ENCODE results near the gene KLHDC4. TPM values are rescaled to one million over a fixed set of nuclear protein-coding genes. Genes with fewer than 3 reads are reported as not detected.

The KLHDC4 gene
- polyA plus RNA-seq, 1 of the 3 experiments (the other 2 are of a cell fraction) = 51.2 TPM

GRCh38 chr16:87723226-87723623 is 42.6 kb downstream of the KLHDC4 start (continued):
- TF ChIP-seq FOSL2 (IDR thresholded peaks at IDR 0.05; ENCODE audit: borderline replicate concordance, low read depth) (no peak), POLR2AphosphoS5 (IDR thresholded peaks at IDR 0.05; ENCODE audit: low read depth, low read length) (0 out of 2 replicates have a peak, but pooled peaks have one; percentile 36), SMC3 (IDR thresholded peaks at IDR 0.05; ENCODE audit: low read depth, low read length) (peak; percentile 10; the same call in 1 of the 2 replicates), CHD2 (IDR thresholded peaks at IDR 0.05; ENCODE audit: low read length, partially characterized antibody) (peak; percentile 89), GATA2 (CRISPR knock-in tag; IDR thresholded peaks at IDR 0.05) (peak; percentile 93), NFIC (IDR thresholded peaks at IDR 0.05; ENCODE audit: borderline replicate concordance) (peak; percentile 89), MAX (IDR thresholded peaks at IDR 0.05; ENCODE audit: low read depth) (peak; percentile 80)
- TF ChIP-seq, protein P1, sequence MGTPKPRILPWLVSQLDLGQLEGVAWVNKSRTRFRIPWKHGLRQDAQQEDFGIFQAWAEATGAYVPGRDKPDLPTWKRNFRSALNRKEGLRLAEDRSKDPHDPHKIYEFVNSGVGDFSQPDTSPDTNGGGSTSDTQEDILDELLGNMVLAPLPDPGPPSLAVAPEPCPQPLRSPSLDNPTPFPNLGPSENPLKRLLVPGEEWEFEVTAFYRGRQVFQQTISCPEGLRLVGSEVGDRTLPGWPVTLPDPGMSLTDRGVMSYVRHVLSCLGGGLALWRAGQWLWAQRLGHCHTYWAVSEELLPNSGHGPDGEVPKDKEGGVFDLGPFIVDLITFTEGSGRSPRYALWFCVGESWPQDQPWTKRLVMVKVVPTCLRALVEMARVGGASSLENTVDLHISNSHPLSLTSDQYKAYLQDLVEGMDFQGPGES (IDR thresholded peaks at IDR 0.05; ENCODE audit: low read depth, low read length) = no peak

DNA sequence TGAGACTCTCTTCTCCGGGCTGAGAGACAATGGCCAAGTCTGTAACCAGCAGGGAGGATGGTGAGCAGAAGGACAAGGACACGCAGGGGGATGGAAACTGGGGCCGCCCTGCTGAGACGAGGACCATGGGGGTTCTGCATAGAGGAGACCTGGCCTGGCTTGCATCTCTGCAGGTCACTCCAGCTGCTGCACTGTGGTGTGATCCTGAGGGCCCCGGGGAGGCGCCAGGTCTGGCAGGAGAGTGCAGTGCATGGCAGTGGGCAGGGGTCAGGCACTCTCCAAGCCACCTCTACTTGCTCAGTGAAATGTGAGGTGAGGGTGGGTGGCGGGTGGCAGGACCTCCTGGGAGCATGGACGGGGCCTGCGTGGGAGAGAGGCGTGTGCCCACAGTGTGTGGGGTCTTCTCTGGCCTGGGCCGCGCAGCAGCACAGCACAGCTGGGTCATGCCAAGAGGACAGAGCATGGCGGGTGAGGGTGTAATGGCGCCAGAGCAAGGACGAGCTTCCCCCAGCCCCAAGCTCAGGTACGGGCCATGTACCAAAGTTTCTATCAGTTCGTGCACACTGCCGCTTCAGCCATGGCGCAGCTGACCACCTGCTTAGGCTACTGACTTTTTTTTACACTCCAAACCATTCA is 43.1 kb downstream of the KLHDC4 start:
- Histone ChIP-seq H3K27ac (ENCODE audit: low read depth in 2 of 2, low read length in 1 of 2) (peak overlapping the region in 1 of 2 experiments; percentile 99; a peak in 2 of 4 replicates), H3K4me2 (no peak overlapping the region), H3K4me1 (ENCODE audit: control insufficient read depth in 1 of 2, insufficient read depth in 2 of 2, low read depth in 1 of 2, low read length in 1 of 2) (peaks cover 10 to 43% of the 10 kb centered on the region in 2 experiments; a peak in 3 of 4 replicates), H4K20me1 (ENCODE audit: insufficient read depth) (peaks cover 20% of the 10 kb centered on the region), H3K9ac (no peak overlapping the region), H3K27me3 (ENCODE audit: insufficient read depth) (no peaks in the 10 kb centered on the region), H3K9me2 (no peaks in the 10 kb centered on the region), H3K4me3 (ENCODE audit: low read depth in 2 of 2, low read length in 1 of 2) (no peak overlapping the region; a peak in 1 of 4 replicates), H3K9me3 (no peaks in the 10 kb centered on the region), H3K36me3 (replicated peaks in 1 of 2; ENCODE audit: control insufficient read depth in 1 of 2, insufficient read depth in 2 of 2, low read length in 1 of 2) (peaks cover 0 to 22% of the 10 kb centered on the region in 2 experiments), H3K79me2 (ENCODE audit: insufficient read depth) (no peaks in the 10 kb centered on the region; the same call in 1 of the 2 replicates), H2AFZ (ENCODE audit: low read depth) (no peak overlapping the region), H3F3A (replicated peaks; ENCODE audit: insufficient read depth) (peaks cover 9% of the 10 kb centered on the region)
- TF ChIP-seq EZH2phosphoT487 (IDR thresholded peaks at IDR 0.05; ENCODE audit: borderline replicate concordance, low read depth) (no peak), YY1 (IDR thresholded peaks at IDR 0.05; ENCODE audit: low read depth) (no peak), RAD21 (IDR thresholded peaks at IDR 0.05; ENCODE audit: low read length) (no peak), GABPA (IDR thresholded peaks at IDR 0.05; ENCODE audit: low read depth) (no peak), MXI1 (IDR thresholded peaks at IDR 0.05; ENCODE audit: low read depth, low read length) (no peak), MEF2A (IDR thresholded peaks at IDR 0.05; ENCODE audit: borderline replicate concordance, low read depth) (no peak), SMC3 (IDR thresholded peaks at IDR 0.05; ENCODE audit: low read depth, low read length) (no peak), NFIC (IDR thresholded peaks at IDR 0.05; ENCODE audit: borderline replicate concordance) (no peak), TAF1 (IDR thresholded peaks at IDR 0.05; ENCODE audit: borderline replicate concordance, low read depth, low read length) (no peak), RXRA (IDR thresholded peaks at IDR 0.05; ENCODE audit: borderline replicate concordance, low read depth) (no peak), SIN3A (IDR thresholded peaks at IDR 0.05; ENCODE audit: borderline replicate concordance, low read depth, low read length) (no peak), POLR2AphosphoS5 (IDR thresholded peaks at IDR 0.05; ENCODE audit: low read depth, low read length) (no peak)
- TF ChIP-seq, protein P1 (IDR thresholded peaks at IDR 0.05; ENCODE audit: low read depth, low read length) = no peak
- ChIA-PET CTCF (interaction anchor here (0.7 to 4.3 kb wide), 7 partner anchors 13 to 135 kb away, joined by 3 to 24 read pairs (median 4); no protein-coding TSS in a partner anchor), POLR2A (interaction anchor here (1.0 to 1.9 kb wide), 4 partner anchors 13 to 46 kb away, joined by 3 to 10 read pairs (median 5); partner anchors contain the start of gene KLHDC4)
- 77% methylated on average over 14 of the region's 19 CpGs for WGBS (ENCODE audit: low lambda C conversion rate)
- DNase-seq = peak; percentile 64

Measured in SK-N-SH (cell line).